Measurements from ENCODE around the gene CPED1.

DNA sequence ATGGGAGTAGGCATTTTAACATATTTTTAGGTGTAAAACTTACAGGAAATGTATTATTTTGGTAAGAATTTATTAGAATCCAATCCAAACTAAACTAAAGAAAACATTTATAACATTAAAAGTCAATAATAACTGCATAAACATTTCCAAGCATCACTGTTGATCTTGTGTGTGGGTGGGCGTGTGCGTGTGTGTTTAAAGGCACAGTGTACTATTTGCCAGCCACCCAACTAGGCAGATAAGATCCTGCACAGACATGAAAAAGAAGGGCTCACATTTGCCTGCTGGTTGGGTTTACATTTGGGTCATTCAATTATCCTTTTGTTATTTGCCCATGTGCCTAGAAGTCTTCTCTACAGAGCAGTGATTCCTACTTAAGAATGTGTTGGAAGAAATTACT, 309.3 kb downstream of the CPED1 start:
- TF ChIP-seq EZH2 (IDR thresholded peaks at IDR 0.05; ENCODE audit: low read length, unreplicated experiment) (no peak), CTCF (conservative IDR thresholded peaks at IDR 0.05; ENCODE audit: low read depth, low read length) (no peak), EZH2phosphoT487 (IDR thresholded peaks at IDR 0.05; ENCODE audit: borderline replicate concordance, low read length) (no peak)

Data from PC-3 (cell line).